SU-DHL-6 (cell line): Measurements from ENCODE around the gene CCDC77.

Source experiments
- CTCF ChIP-seq: fragments of 200-600 bp; sonication (generic); IDR thresholded peaks from one replicate; pipeline ENCODE4 v1.5.1; 2017; ENCODE audit warnings: antibody characterized with exemption, mild to moderate bottlenecking, low read length, moderate library complexity; ENCODE audit not compliant: insufficient read depth, poor library complexity, severe bottlenecking
- EZH2phosphoT487 ChIP-seq: fragments of 200-600 bp; sonication (generic), shearing (Covaris generic); conservative IDR thresholded peaks from 2 replicates; pipeline ENCODE4 v1.6.1; 2018; ENCODE audit warnings: mild to moderate bottlenecking, antibody characterized with exemption, low read length, moderate library complexity, mixed read lengths

- TF ChIP-seq EZH2phosphoT487 (no peak), CTCF (no peak)
These were observed 65.3 kb downstream of the CCDC77 start for GRCh38 chr12:466762-467161.
